ENCODE data around the gene OR52I2.

The OR52I2 gene

DNA sequence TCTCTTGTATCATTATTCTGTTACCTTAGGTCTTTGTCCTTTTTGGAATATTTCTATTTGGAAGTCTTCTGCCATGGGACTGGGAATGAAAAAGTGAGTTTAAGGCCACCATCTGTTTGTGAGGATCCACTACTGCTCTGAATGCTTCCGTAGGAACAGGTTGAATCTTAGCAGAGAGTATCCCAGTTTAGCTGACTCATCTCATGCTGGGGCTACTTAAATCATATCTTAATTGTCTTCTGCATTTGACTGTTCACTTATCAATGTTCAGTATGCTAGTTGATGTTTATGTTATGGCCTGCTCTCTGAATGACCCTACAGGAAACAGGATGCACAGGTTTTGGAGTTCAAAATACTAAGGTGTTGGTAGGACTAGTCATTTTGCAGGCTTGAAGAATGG, 1.4 kb upstream of the OR52I2 start:
- Mint-ChIP-seq H3K27me3 (peaks cover 20% of the 10 kb centered on the region), H3K36me3 (ENCODE audit: low read depth) (no peaks in the 10 kb centered on the region), H3K9me3 (no peaks in the 10 kb centered on the region), H3K4me1 (peaks cover 4% of the 10 kb centered on the region), H3K27ac (no peak overlapping the region), H3K4me3 (no peak overlapping the region)
- no peak for ATAC-seq
- DNase-seq = no peak

DNA sequence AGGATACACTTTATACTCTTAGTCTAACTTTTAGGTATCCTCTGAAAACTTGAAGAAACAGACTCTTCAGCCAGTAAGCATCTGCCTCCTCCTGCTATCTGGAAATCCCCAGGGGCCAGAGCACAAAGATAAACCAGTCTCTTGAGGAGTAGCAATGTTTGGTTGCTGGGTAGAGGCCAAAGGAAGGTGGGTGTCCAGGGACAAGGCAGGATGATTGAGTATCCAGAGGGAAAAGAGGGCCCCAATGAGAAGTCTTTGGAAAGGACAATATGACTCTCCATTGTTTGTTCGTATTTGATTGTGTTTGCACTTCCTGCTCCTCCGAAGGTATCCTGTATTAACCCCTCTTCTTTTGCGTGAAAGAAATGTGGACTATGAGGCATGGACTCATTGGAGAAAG, 7.5 kb downstream of the OR52I2 start:
- H3K9me3 Mint-ChIP-seq = no peaks in the 10 kb centered on the region

DNA sequence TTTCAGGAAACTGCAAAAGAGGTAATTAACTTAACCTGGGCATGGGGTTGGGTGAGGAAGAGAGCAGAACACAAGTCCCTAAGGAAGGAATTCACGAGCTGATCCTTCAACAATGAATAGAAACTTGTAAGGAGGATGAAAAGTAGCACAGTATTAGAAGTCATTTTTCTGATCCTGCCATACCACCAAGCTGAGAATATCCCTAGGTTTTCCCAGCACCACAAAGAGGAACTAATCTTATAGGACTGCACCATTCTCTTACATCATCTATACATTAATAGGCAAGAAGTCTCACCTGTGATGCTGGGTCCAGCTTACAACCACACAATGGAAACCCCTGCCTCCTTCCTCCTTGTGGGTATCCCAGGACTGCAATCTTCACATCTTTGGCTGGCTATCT, 12.2 kb downstream of the OR52I2 start, which contains the start of gene OR52I1:
TSS of gene OR52I1 (plus strand) at position 301 of the 400 bp plus-strand sequence. CDS start at position 301, 0 bp downstream.
- Mint-ChIP-seq H3K36me3 (ENCODE audit: low read depth) (peaks cover 8% of the 10 kb centered on the region), H3K27ac (no peak within 1 kb of the TSS), H3K9me3 (no peaks in the 10 kb centered on the region), H3K4me3 (no peak within 1 kb of the TSS), H3K4me1 (no peaks in the 10 kb centered on the region), H3K27me3 (no peaks in the 10 kb centered on the region)
- ATAC-seq = no peak
- no peak for DNase-seq

More for the DNA sequence above, 7.5 kb downstream of the OR52I2 start:
- ATAC-seq (no peak), DNase-seq (no peak)
- no peak overlapping the region for H3K27ac Mint-ChIP-seq
- H3K36me3 Mint-ChIP-seq (ENCODE audit: low read depth) = no peaks in the 10 kb centered on the region
- peaks cover 4% of the 10 kb centered on the region for H3K27me3 Mint-ChIP-seq
- peaks cover 2% of the 10 kb centered on the region for H3K4me1 Mint-ChIP-seq
- no peak overlapping the region for H3K4me3 Mint-ChIP-seq

- ATAC-seq (no peak), DNase-seq (no peak)
- no peak overlapping the region for H3K4me3 Mint-ChIP-seq
- H3K36me3 Mint-ChIP-seq (ENCODE audit: low read depth) = peaks cover 20% of the 10 kb centered on the region
- no peak overlapping the region for H3K27ac Mint-ChIP-seq
- H3K27me3 Mint-ChIP-seq = no peaks in the 10 kb centered on the region
- peaks cover 33% of the 10 kb centered on the region for H3K4me1 Mint-ChIP-seq
- H3K9me3 Mint-ChIP-seq = peaks cover 5% of the 10 kb centered on the region
Measured at GRCh38 chr11:4605057-4605456, 23.5 kb downstream of the OR52I2 start.

GRCh38 chr11:4606231-4607015, 24.9 kb downstream of the OR52I2 start:
- ATAC-seq = no peak
- Mint-ChIP-seq H3K27me3 (no peaks in the 10 kb centered on the region), H3K4me1 (peaks cover 39% of the 10 kb centered on the region), H3K4me3 (peak overlapping the region; percentile 93), H3K9me3 (peaks cover 5% of the 10 kb centered on the region), H3K36me3 (ENCODE audit: low read depth) (peaks cover 16% of the 10 kb centered on the region), H3K27ac (no peak overlapping the region)
- DNase-seq = no peak

- H3K27ac Mint-ChIP-seq = peak overlapping the region; percentile 77
- ATAC-seq (no peak), DNase-seq (no peak)
- H3K4me1 Mint-ChIP-seq = peaks cover 39% of the 10 kb centered on the region
- H3K4me3 Mint-ChIP-seq = peak overlapping the region; percentile 93
- peaks cover 12% of the 10 kb centered on the region for H3K36me3 Mint-ChIP-seq (ENCODE audit: low read depth)
- peaks cover 5% of the 10 kb centered on the region for H3K9me3 Mint-ChIP-seq
- H3K27me3 Mint-ChIP-seq = no peaks in the 10 kb centered on the region
Measured at GRCh38 chr11:4607096-4607495, 25.6 kb downstream of the OR52I2 start.

- peak; percentile 100 for ATAC-seq
- Mint-ChIP-seq H3K4me1 (peaks cover 39% of the 10 kb centered on the region), H3K27ac (peak within 1 kb of the TSS; percentile 77), H3K27me3 (no peaks in the 10 kb centered on the region), H3K9me3 (peaks cover 5% of the 10 kb centered on the region), H3K4me3 (peak within 1 kb of the TSS; percentile 93), H3K36me3 (ENCODE audit: low read depth) (peaks cover 11% of the 10 kb centered on the region)
- DNase-seq = peak; percentile 93
Measured at GRCh38 chr11:4607781-4608666, 26.5 kb downstream of the OR52I2 start, which contains the start of gene TRIM68. TRIM68 (minus strand) TSS chr11:4608231; CDS start chr11:4605504, 2,727 bp downstream.

GRCh38 chr11:4610258-4610935, 28.9 kb downstream of the OR52I2 start:
- Mint-ChIP-seq H3K4me1 (peaks cover 39% of the 10 kb centered on the region), H3K27me3 (peaks cover 4% of the 10 kb centered on the region), H3K36me3 (ENCODE audit: low read depth) (no peaks in the 10 kb centered on the region), H3K4me3 (peak overlapping the region; percentile 61), H3K27ac (peak overlapping the region; percentile 50), H3K9me3 (peaks cover 5% of the 10 kb centered on the region)
- DNase-seq (no peak), ATAC-seq (no peak)

DNA sequence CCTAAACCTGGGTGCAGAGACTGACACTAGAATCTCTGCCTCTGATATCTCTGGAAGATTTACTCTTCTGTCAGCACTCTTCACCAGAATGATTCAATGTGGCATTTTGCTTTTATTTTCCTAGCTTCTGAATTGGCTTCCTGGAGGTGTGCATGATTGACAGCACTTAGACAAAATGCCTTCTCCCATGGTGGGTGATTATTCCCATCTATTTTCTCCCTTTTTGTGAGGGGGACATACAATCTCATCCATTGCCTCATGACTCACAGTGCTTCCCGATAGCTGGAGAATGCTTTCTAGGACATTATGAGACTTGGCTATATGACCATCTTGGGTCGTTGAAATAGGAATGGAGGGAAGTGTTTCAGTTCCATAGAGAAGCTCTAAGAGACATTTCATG, 30.4 kb downstream of the OR52I2 start:
- peaks cover 5% of the 10 kb centered on the region for H3K9me3 Mint-ChIP-seq
- H3K36me3 Mint-ChIP-seq (ENCODE audit: low read depth) = no peaks in the 10 kb centered on the region
- H3K27ac Mint-ChIP-seq = no peak overlapping the region
- no peak overlapping the region for H3K4me3 Mint-ChIP-seq
- peaks cover 30% of the 10 kb centered on the region for H3K4me1 Mint-ChIP-seq
- DNase-seq (no peak), ATAC-seq (no peak)
- H3K27me3 Mint-ChIP-seq = peaks cover 9% of the 10 kb centered on the region

DNA sequence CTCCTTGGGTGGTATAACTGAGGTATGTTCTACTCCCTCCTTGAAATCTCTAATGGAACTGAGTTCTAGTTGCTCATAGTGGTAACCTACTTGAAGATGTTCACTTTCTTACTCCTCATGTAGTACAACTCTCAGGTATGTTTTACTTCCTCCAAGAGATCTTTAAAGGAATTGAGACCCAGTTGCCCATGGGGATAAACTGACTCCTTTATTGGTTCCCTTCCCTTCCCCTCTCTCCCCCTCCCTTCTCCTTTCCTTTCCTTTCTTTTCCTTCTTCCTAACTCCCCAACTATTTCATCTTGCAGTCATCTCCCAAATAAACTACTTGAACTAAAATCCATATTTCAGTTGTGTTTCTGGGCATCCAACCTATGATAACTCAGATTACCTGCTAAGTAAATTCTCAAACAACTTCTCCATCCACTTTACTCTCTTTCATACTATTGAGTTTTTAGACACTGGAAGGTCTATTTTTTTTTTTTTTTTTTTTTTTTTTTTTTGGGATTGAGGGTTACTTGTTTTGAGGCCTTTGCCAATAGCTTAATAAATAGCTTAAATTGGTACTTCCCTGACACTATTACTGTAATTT, 34.4 kb downstream of the OR52I2 start:
- ATAC-seq (no peak), DNase-seq (no peak)
- Mint-ChIP-seq H3K27ac (no peak overlapping the region), H3K36me3 (ENCODE audit: low read depth) (no peaks in the 10 kb centered on the region), H3K27me3 (peaks cover 17% of the 10 kb centered on the region), H3K4me1 (no peaks in the 10 kb centered on the region), H3K9me3 (no peaks in the 10 kb centered on the region), H3K4me3 (no peak overlapping the region)

DNA sequence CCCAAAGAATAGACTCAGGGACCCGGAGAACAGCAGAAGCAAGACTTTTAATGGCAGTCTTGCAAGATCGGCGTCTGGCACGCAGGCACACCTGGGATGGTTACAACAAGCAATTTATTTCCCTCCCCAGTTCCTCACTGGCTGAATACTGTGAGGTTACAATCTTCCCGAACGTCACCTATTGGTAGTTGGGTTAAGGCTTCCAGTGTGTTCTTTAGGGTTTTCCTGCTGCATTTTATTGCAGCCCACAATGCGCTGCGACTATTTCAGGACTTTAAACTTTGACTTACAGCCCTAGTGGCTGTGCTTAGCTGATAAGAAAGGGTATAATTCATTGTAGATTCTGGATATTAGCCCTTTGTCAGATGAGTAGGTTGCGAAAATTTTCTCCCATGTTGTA, 38.0 kb downstream of the OR52I2 start:
- DNase-seq (no peak), ATAC-seq (no peak)
- Mint-ChIP-seq H3K4me3 (no peak overlapping the region), H3K27ac (no peak overlapping the region), H3K9me3 (no peaks in the 10 kb centered on the region), H3K27me3 (peaks cover 17% of the 10 kb centered on the region), H3K36me3 (ENCODE audit: low read depth) (no peaks in the 10 kb centered on the region), H3K4me1 (no peaks in the 10 kb centered on the region)

DNA sequence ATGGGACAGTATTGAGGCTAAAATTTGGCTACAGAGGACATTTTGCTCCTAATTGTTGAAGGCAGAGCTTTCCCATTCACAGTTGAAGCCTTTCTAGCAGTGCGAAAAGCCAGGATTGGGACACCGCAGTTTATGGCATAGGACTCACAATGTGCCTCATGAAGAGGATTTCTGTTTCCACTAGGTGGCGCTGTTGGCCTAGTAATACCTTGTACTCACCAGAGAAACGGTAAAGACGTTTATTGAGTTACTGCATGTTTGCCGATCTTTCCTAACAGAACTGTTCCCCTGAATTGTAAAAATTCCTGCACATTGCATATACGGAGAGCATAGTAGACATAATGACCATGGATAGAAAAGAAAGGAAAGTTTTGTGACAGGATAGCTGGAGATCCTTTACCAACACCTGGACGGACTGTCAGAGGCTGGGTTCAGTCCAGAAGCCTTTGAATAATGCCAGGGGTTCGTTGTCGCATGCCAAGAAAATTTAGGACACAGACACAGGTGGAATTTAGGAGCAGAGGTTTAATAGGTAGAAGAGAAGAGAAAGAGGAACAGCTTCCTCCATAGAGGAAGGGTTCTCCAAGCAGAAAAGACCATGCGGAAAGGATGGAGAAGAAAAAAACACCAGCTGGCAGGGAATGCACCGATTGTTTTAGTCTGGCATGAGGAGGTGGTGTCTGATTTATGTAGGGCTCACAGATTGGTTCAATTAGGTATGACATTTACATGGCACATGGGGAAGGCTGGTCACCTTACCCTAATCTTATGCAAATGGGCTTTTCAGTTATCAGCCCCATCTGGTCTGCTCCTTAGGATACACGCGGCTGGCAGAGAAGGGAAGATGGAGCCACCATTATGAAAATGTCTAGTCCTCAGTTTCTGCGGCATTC, 44.9 kb downstream of the OR52I2 start:
- peaks cover 19% of the 10 kb centered on the region for H3K9me3 Mint-ChIP-seq
- no peaks in the 10 kb centered on the region for H3K4me1 Mint-ChIP-seq
- ATAC-seq (no peak), DNase-seq (peak; percentile 65)
- H3K36me3 Mint-ChIP-seq (ENCODE audit: low read depth) = peaks cover 4% of the 10 kb centered on the region
- no peak overlapping the region for H3K27ac Mint-ChIP-seq
- peaks cover 28% of the 10 kb centered on the region for H3K27me3 Mint-ChIP-seq
- H3K4me3 Mint-ChIP-seq = no peak overlapping the region

DNA sequence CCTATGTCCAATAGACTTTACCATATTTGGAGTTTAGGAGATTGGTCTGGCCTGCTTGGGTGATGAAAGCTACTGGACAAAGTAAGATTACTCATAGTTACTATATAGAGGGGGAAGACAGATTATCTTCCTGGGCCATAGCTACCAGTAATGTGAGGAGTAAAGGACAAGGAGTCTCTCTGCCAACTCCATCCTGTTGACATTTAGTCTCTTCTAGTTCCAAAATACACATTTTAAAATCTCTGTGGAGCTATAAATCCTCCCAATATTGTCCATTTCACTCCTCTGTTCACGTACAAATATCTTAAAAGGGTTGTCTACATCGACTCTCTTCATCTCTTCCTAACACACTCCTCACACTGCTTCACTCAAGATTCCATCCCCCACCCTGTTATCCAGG, 54.6 kb downstream of the OR52I2 start:
- Mint-ChIP-seq H3K9me3 (no peaks in the 10 kb centered on the region), H3K36me3 (ENCODE audit: low read depth) (no peaks in the 10 kb centered on the region), H3K27me3 (peaks cover 7% of the 10 kb centered on the region), H3K4me3 (no peak overlapping the region), H3K27ac (no peak overlapping the region), H3K4me1 (no peaks in the 10 kb centered on the region)
- ATAC-seq = no peak
- no peak for DNase-seq

Measured in activated naive CD8-positive, alpha-beta T cell treated with anti-CD3 and anti-CD28 coated beads, Interleukin-2, amount 50 U/mL, for 24 hours (primary cell).